GM18873 (cell line): ENCODE results near the gene RNU6-9.
"Not testable (repeated sequence)": the region's sequence is repeated elsewhere in the genome, so short reads cannot be mapped to it uniquely, and the experiment has no call there.

Source experiments
- ATAC-seq: cut with Tn5 transposase; IDR thresholded peaks from one replicate; pipeline ENCODE4 v1.9.1; 2021; ENCODE audit warnings: mild to moderate bottlenecking, moderate library complexity, moderate number of reproducible peaks; ENCODE audit not compliant: unreplicated experiment, low FRiP score

Gene RNU6-9

GRCh38 chr19:876780-877314, 16.4 kb upstream of the RNU6-9 start:
- no peak for ATAC-seq

- ATAC-seq = not testable (repeated sequence)
These were observed 15.2 kb upstream of the RNU6-9 start for GRCh38 chr19:877992-878660.

GRCh38 chr19:878751-879561, 14.3 kb upstream of the RNU6-9 start:
- ATAC-seq = not testable (repeated sequence)

DNA sequence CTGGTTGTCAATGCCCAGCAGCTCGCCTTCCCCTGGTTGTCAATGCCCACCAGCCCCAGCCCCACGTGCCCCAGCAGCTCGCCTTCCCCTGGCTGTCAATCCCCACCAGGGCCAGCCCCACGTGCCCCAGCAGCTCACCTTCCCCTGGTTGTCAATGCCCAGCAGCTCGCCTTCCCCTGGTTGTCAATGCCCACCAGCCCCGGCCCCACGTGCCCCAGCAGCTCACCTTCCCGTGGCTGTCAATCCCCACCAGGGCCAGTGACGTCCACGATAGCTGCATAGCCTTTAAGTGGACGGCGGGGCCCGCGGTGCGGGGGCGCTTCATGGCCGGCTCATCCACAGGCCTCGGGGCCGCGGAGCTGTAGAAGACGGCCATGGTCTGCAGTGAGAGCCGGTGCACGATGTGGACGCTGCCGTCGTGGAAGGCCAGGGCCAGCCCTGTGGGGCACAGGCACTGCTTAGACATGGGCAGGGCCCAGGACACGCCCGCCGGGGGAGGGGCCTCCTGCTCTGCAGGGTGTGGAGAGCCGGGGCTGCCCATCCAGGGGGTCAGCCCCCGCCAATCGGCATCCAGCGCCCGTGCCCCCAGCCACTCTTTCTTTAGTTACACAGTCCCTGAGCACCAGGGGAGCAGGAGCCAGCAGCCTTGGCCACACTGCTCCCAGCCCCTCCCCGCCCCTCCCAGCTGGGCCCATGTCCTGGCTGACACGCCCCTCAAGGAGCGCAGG, 13.4 kb upstream of the RNU6-9 start:
- ATAC-seq = no peak

GRCh38 chr19:881385-882071, 11.8 kb upstream of the RNU6-9 start:
- no peak for ATAC-seq

DNA sequence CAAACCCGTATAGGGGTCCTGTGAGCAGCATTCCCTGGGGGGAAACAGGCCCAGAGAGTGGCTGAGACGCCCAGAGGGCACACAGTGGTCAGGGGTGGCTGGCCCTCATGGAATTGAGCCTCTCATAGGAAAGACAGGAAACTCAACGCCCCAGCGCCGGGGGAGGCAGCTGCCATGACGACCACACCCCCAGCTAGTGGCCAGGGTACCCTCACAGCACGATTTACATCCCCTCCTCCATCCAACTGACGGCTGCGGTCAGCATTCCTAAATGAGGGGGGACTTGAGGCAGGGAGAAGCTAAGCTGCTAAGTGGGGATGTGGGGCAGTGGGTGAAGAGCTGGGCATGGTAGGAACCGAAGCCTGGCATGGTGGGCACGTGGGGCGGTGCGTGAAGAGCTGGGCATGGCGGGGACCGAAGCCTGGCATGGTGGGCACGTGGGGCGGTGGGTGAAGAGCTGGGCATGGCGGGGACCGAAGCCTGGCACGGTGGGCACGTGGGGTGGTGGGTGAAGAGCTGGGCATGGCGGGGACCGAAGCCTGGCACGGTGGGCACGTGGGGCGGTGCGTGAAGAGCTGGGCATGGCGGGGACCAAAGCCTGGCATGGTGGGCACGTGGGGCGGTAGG, 10.3 kb upstream of the RNU6-9 start:
- no peak for ATAC-seq

- ATAC-seq = no peak
These were observed 9.5 kb upstream of the RNU6-9 start for GRCh38 chr19:883661-884211.

DNA sequence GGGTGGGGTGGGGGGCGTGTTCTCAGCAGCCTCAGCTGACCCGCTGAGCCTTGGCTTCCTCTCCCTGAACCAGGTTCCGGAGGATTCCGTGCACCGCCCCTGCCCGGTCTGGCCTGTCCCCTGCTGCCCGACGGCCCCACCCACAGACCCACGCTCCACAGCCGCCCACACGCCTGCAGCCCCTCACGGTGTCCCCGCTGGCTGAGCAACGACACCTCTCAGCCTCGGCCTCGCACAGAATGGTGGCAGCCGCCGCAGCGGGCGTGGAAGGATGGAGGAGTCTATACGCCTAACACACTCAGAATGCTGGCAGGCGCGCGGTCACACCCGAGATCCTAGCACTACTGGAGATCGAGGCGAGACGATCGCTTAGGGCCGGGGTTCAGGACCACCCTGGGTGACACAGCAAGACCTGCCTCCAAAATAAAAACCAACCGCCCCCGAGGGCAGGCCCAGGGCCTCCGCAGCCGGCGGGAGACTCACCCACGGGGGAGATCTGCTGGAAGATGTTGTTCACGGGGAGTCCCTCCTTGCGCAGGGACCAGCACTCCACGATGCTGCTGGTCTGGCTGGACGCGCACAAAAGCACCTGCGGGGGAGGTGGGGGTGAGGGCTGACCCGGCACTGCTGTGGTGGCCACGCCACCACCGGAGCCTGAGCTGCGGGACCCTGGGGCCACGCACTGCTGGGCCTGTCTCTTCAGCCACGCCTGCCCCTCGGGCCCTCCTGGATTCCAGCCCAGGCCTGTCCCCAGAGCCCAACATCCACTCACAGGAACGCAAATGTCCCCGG, 8.7 kb upstream of the RNU6-9 start:
- no peak for ATAC-seq

DNA sequence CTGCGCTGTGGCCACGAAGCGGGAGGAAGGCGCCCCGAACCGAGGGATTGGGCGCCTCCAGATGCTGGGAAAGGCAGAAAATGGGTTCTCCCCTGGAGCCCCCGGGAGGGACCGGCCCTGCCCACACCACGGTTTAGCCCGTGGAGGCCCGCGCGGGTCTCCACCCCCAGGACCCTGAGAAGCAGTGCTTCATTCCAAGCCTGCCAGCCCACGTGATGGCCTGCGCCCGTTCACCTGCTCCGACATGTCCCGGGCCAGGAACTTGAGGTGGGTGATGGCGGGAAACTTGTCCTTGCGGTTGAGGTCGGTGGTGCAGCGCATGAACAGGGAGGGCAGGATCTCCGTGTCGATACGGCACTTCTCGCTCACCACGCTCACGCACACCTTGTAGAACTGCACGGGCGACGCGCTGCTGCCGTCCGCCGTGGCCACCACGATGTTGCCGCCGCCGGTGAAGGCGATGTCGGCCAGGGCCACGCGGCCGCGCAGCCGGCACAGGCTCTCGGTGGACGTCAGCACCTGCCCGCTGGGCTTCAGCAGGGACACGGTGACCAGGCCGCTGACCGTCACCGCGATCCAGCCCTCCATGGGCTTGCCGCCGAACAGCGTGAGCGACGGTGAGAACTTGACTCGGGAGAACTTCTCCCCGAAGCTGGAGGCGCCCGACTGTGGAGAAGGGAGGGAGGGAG, 7.6 kb upstream of the RNU6-9 start:
- no peak for ATAC-seq

DNA sequence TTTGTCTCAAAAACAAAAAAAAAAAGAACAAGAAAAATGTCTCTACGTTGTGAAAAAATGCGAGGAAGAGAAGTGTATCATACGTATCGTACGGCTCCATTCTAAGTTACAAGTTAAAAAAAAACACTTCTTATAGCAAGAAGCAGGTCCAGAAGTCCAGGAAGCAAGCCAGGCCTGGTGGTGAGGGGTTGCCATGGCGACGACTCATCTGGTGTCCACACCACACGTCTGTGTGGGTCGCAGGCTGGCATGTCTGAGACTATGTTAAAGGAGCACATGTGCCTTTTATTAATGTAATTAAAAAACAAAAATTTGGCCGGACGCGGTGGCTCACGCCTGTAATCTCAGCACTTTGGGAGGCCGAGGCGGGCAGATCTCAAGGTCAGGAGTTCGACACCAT, 6.2 kb upstream of the RNU6-9 start:
- no peak for ATAC-seq

DNA sequence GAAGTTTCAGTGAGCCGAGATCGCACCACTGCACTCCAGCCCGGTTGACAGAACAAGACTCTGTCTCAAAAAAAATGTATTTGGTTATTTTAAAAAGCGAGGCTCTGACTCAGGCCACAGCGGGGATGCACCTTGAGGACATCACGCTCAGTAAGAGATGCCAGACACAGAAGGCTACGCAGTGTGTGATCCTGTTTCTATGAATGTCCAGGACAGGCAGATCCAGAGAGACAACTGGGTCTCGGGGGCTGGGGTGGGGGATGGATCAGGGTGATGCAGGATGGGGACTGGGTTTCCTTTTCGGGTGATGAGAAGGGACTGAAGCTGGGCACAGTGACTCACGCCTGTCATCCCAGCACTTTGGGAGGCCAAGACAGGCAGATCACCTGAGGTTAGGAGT, 5.7 kb upstream of the RNU6-9 start:
- no peak for ATAC-seq

- no peak for ATAC-seq
These were observed 4.5 kb upstream of the RNU6-9 start for GRCh38 chr19:888581-889385.

- ATAC-seq = no peak
These were observed 3.5 kb upstream of the RNU6-9 start for GRCh38 chr19:889662-890295.

DNA sequence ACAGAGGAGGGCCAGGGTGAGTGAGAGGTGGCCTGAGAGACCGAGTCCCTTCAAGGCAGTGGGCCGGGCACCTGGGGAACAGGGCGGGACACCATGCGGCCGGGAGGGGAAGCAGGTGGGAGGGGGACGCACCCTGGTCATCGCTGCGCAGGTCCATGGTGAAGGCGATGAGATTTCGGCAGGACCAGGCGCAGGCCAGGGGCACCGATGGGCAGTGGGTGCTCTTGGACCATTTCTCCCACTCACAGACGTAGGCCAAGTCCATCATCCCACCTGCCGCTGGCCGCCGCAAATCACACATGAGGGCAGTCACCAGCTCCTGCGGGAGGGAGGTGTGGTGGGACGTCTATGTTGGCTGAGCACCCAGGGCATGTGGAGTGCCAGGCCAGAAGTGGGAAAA, 2.5 kb upstream of the RNU6-9 start:
- ATAC-seq = no peak

- ATAC-seq = not testable (repeated sequence)
These were observed 1.7 kb upstream of the RNU6-9 start for GRCh38 chr19:891421-892200.

DNA sequence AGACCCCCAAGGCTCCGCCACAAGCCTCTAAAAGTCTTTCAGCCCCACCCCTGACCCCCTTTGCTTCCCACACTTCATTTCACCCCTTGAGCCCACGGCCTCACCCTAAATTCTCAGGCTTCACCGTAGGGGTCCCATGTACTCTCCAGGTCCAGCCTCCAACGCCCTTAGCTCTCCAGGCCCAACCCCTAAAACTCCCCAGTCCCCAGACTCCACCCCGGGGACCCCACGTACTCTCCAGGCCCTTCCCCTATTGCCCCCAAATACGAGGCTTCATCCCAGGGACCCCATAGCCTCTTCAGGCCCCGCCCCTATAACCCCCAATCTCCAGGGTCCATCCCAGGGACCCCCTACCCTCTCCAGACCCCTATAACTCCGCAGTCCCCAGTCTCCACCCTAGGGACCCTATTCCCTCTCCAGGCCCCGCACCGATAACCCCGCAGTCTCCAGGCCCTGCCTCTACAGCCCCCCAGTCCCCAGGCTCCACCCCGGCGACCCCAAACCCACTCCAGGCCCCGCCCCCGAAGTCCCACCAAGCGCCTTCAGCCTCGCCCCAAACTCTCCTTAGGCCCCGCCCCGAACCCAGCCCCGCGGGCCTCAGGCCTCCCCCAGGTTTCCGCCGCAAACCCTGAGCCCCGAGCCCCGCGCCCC, 916 bp upstream of the RNU6-9 start:
- ATAC-seq = no peak
